ENCODE measurements around the gene KRT34.

DNA sequence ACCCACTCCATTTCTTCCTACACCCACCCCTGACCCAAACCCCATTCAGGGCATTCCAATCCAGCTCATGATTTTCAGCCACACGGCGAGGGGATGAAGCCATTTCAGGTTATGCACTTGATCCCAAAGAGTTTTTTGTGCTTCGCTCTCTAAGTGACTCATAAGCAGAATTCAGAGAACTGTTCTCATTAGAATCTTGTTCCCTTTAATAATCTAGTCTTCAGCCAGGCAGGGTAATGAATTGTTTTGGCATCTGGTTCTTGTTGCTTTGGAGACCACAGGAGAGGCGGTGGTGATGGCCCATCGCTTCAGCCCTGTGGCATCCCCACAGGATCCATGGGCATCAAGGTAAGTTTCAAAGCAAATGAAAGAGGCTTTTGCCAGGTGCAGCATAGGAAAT, 20.1 kb upstream of the KRT34 start:
- TF ChIP-seq, protein P1, sequence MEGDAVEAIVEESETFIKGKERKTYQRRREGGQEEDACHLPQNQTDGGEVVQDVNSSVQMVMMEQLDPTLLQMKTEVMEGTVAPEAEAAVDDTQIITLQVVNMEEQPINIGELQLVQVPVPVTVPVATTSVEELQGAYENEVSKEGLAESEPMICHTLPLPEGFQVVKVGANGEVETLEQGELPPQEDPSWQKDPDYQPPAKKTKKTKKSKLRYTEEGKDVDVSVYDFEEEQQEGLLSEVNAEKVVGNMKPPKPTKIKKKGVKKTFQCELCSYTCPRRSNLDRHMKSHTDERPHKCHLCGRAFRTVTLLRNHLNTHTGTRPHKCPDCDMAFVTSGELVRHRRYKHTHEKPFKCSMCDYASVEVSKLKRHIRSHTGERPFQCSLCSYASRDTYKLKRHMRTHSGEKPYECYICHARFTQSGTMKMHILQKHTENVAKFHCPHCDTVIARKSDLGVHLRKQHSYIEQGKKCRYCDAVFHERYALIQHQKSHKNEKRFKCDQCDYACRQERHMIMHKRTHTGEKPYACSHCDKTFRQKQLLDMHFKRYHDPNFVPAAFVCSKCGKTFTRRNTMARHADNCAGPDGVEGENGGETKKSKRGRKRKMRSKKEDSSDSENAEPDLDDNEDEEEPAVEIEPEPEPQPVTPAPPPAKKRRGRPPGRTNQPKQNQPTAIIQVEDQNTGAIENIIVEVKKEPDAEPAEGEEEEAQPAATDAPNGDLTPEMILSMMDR (IDR thresholded peaks at IDR 0.05; ENCODE audit: low read depth, low read length, poor library complexity, severe bottlenecking), result no peak
- TF ChIP-seq EZH2phosphoT487 (IDR thresholded peaks at IDR 0.05; ENCODE audit: borderline replicate concordance, low read length), result no peak
